Measurements from ENCODE around the gene SLF1. TPM values are rescaled to one million over a fixed set of nuclear protein-coding genes. Genes with fewer than 3 reads are reported as not detected.

The SLF1 gene
- total and polyA plus RNA-seq, 9 of the 15 experiments (the other 6 are each of a cell fraction or from before 2014, with no cell fraction given) = 9.8 to 31.1 (median 16.3) TPM

GRCh38 chr5:94694671-94695070 lies 76.2 kb downstream of the SLF1 start:
- Histone ChIP-seq H3K4me3 (no peak overlapping the region), H3K4me1 (replicated peaks in 1 of 2; ENCODE audit: control insufficient read depth in 2 of 2, insufficient read depth in 2 of 2, low read length in 2 of 2) (no peaks in the 10 kb centered on the region), H2AFZ (ENCODE audit: low read depth, low read length) (no peak overlapping the region), H3K4me2 (ENCODE audit: insufficient read depth, low read length) (no peak overlapping the region), H3K36me3 (ENCODE audit: control insufficient read depth, insufficient read depth, low read length) (peaks cover 27% of the 10 kb centered on the region; the same call in 2 of the 3 replicates), H4K20me1 (replicated peaks; ENCODE audit: control insufficient read depth, insufficient read depth, low read length) (no peaks in the 10 kb centered on the region), H3K79me2 (ENCODE audit: control insufficient read depth, insufficient read depth, low read length) (no peaks in the 10 kb centered on the region), H3K27me3 (ENCODE audit: control insufficient read depth in 2 of 2, insufficient read depth in 2 of 2, low read length in 2 of 2) (no peaks in the 10 kb centered on the region), H3K27ac (ENCODE audit: extremely low read depth, low read depth, low read length) (no peak overlapping the region), H3K9me1 (ENCODE audit: control insufficient read depth, insufficient read depth, low read length) (no peaks in the 10 kb centered on the region), H3K9ac (ENCODE audit: insufficient read depth in 1 of 2, low read depth in 2 of 2, low read length in 2 of 2) (no peak overlapping the region), H3K9me3 (replicated peaks; ENCODE audit: control insufficient read depth, insufficient read depth, low read depth, low read length) (no peaks in the 10 kb centered on the region)
- no TSS peak for BruUV-seq (replicated peaks)
- intact Hi-C loops (cut with micrococcal nuclease) = no loop called here
- 90% methylated on average over 2 of the region's 2 CpGs for WGBS (ENCODE audit: insufficient coverage, low coverage, missing lambda C conversion rate)
- ATAC-seq (no peak), FAIRE-seq (no peak), DNase-seq (ENCODE audit: extremely low read depth in 1 of 4, low spot score in 3 of 4) (no peak)
- in situ Hi-C loops (cut with MboI) = no loop called here
- no peak for TF ChIP-seq ZNF311 (CRISPR knock-in tag; IDR thresholded peaks at IDR 0.05)
- no peak for TF ChIP-seq SAP30 (IDR thresholded peaks at IDR 0.05; ENCODE audit: borderline replicate concordance, insufficient read depth, low read depth, low read length, poor library complexity, severe bottlenecking)
- POLR2A ChIA-PET = interaction anchor here (1.6 kb wide), 1 partner anchor 18 kb away, joined by 4 read pairs; no protein-coding TSS in a partner anchor
- CTCF ChIA-PET (ENCODE audit: low intra/inter-chr PET ratio) = no interaction called here

GRCh38 chr5:94698197-94698596 lies 79.7 kb downstream of the SLF1 start:
- peaks cover 11% of the 10 kb centered on the region; the same call in 1 of the 3 replicates for H3K36me3 ChIP-seq (ENCODE audit: control insufficient read depth, insufficient read depth, low read length)
- ATAC-seq = no peak
- DNase-seq (ENCODE audit: extremely low read depth in 1 of 4, low spot score in 3 of 4) = no peak
- intact Hi-C loops (cut with micrococcal nuclease) (no loop called here), in situ Hi-C loops (cut with MboI) (no loop called here)
- no peak overlapping the region for H3K27ac ChIP-seq (ENCODE audit: extremely low read depth, low read depth, low read length)
- no peak overlapping the region for H2AFZ ChIP-seq (ENCODE audit: low read depth, low read length)
- no peaks in the 10 kb centered on the region for H3K27me3 ChIP-seq (ENCODE audit: control insufficient read depth in 2 of 2, insufficient read depth in 2 of 2, low read length in 2 of 2)
- no TSS peak for BruUV-seq (replicated peaks)
- H3K9me1 ChIP-seq (ENCODE audit: control insufficient read depth, insufficient read depth, low read length) = no peaks in the 10 kb centered on the region
- ChIA-PET CTCF (ENCODE audit: low intra/inter-chr PET ratio) (no interaction called here), POLR2A (no interaction called here)
- H3K79me2 ChIP-seq (ENCODE audit: control insufficient read depth, insufficient read depth, low read length) = no peaks in the 10 kb centered on the region
- H3K9me3 ChIP-seq (replicated peaks; ENCODE audit: control insufficient read depth, insufficient read depth, low read depth, low read length) = no peaks in the 10 kb centered on the region
- FAIRE-seq = peak; percentile 19
- H3K4me1 ChIP-seq (replicated peaks in 1 of 2; ENCODE audit: control insufficient read depth in 2 of 2, insufficient read depth in 2 of 2, low read length in 2 of 2) = no peaks in the 10 kb centered on the region
- H4K20me1 ChIP-seq (replicated peaks; ENCODE audit: control insufficient read depth, insufficient read depth, low read length) = no peaks in the 10 kb centered on the region
- WGBS (ENCODE audit: insufficient coverage, low coverage, missing lambda C conversion rate) = 81% methylated on average over 5 of the region's 5 CpGs
- no peak overlapping the region for H3K9ac ChIP-seq (ENCODE audit: insufficient read depth in 1 of 2, low read depth in 2 of 2, low read length in 2 of 2)
- TF ChIP-seq GTF3C2 (IDR thresholded peaks at IDR 0.05; ENCODE audit: borderline replicate concordance, extremely low read depth, insufficient read length) (no peak), ASH1L (IDR thresholded peaks at IDR 0.05; ENCODE audit: borderline replicate concordance, low read depth, partially characterized antibody) (no peak), ZBTB1 (CRISPR knock-in tag; IDR thresholded peaks at IDR 0.05; ENCODE audit: borderline replicate concordance, low read depth) (no peak), PKNOX1 (IDR thresholded peaks at IDR 0.05) (peak; percentile 40; the same call in 1 of the 2 replicates), NR0B1 (IDR thresholded peaks at IDR 0.05; ENCODE audit: partially characterized antibody) (no peak), ZNF274 (IDR thresholded peaks at IDR 0.05; ENCODE audit: borderline replicate concordance, low read depth, low read length) (no peak), DACH1 (IDR thresholded peaks at IDR 0.05; ENCODE audit: partially characterized antibody) (no peak)
- H3K4me2 ChIP-seq (ENCODE audit: insufficient read depth, low read length) = no peak overlapping the region
- no peak overlapping the region for H3K4me3 ChIP-seq

Data from K562 (cell line).